HEK293 (cell line): ENCODE results near the gene OPTN.
A peak's percentile ranks its signal among the peaks of the same experiment; 100 is the strongest.

Experiments
- ZNF37A ChIP-seq: fragments of 450-650 bp; IDR thresholded peaks from 2 replicates; pipeline ENCODE4 v1.5.1; 2018; ENCODE audit warnings: missing biosample characterization, missing genetic modification characterization
- ZNF670 ChIP-seq: fragments of 450-650 bp; formaldehyde crosslinking; IDR thresholded peaks from 2 replicates; pipeline ENCODE4 v1.5.1; 2016; ENCODE audit warnings: missing biosample characterization, missing genetic modification characterization, low read depth
- TF ChIP-seq, protein P1 (sequence below): fragments of 450-650 bp; formaldehyde crosslinking; IDR thresholded peaks from 2 replicates; pipeline ENCODE4 v1.5.1; 2016; ENCODE audit warnings: missing biosample characterization, missing genetic modification characterization
- TF ChIP-seq, protein P2 (sequence below): fragments of 450-650 bp; formaldehyde crosslinking; IDR thresholded peaks from 2 replicates; pipeline ENCODE4 v1.5.1; 2016; ENCODE audit warnings: missing biosample characterization, missing genetic modification characterization
- TF ChIP-seq, protein P3 (sequence below): fragments of 450-650 bp; formaldehyde crosslinking; IDR thresholded peaks from 2 replicates; pipeline ENCODE4 v1.5.1; 2016; ENCODE audit warnings: missing biosample characterization, missing genetic modification characterization
- TF ChIP-seq, protein P4 (sequence below): fragments of 450-650 bp; formaldehyde crosslinking; IDR thresholded peaks from 2 replicates; pipeline ENCODE4 v1.5.1; 2016; ENCODE audit warnings: missing biosample characterization, missing genetic modification characterization
- TF ChIP-seq, protein P5 (sequence below): fragments of 450-650 bp; formaldehyde crosslinking; IDR thresholded peaks from 2 replicates; pipeline ENCODE4 v1.5.1; 2016; ENCODE audit warnings: missing biosample characterization, missing genetic modification characterization
- TF ChIP-seq, protein P6 (sequence below): fragments of 450-650 bp; formaldehyde crosslinking; IDR thresholded peaks from 2 replicates; pipeline ENCODE4 v1.5.1; 2016; ENCODE audit warnings: missing biosample characterization, missing genetic modification characterization
- TF ChIP-seq, protein P7 (sequence below): fragments of 450-650 bp; formaldehyde crosslinking; IDR thresholded peaks from 2 replicates; pipeline ENCODE4 v1.5.1; 2016; ENCODE audit warnings: missing biosample characterization, missing genetic modification characterization

DNA sequence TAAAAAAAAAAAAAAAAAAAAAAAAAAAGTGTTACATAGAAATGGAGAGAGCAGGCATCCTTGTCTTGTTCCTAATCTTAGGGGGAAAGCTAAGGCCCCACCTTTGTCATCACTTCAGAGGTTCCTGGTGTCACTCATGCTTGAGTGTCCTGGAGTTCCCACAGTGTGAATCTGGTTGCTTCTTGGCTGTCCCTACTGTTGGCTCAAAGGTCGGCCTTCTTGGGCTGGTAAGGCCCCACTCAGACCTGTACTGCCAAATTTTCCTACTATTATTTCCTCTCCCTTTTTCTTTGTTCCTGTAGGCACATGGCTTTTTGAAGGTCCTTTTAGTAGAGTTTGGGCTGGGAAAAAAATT is 21.5 kb downstream of the OPTN start:
- TF ChIP-seq, protein P1, sequence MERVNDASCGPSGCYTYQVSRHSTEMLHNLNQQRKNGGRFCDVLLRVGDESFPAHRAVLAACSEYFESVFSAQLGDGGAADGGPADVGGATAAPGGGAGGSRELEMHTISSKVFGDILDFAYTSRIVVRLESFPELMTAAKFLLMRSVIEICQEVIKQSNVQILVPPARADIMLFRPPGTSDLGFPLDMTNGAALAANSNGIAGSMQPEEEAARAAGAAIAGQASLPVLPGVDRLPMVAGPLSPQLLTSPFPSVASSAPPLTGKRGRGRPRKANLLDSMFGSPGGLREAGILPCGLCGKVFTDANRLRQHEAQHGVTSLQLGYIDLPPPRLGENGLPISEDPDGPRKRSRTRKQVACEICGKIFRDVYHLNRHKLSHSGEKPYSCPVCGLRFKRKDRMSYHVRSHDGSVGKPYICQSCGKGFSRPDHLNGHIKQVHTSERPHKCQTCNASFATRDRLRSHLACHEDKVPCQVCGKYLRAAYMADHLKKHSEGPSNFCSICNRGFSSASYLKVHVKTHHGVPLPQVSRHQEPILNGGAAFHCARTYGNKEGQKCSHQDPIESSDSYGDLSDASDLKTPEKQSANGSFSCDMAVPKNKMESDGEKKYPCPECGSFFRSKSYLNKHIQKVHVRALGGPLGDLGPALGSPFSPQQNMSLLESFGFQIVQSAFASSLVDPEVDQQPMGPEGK (tag by site-specific recombination): no peak
- TF ChIP-seq, protein P2, sequence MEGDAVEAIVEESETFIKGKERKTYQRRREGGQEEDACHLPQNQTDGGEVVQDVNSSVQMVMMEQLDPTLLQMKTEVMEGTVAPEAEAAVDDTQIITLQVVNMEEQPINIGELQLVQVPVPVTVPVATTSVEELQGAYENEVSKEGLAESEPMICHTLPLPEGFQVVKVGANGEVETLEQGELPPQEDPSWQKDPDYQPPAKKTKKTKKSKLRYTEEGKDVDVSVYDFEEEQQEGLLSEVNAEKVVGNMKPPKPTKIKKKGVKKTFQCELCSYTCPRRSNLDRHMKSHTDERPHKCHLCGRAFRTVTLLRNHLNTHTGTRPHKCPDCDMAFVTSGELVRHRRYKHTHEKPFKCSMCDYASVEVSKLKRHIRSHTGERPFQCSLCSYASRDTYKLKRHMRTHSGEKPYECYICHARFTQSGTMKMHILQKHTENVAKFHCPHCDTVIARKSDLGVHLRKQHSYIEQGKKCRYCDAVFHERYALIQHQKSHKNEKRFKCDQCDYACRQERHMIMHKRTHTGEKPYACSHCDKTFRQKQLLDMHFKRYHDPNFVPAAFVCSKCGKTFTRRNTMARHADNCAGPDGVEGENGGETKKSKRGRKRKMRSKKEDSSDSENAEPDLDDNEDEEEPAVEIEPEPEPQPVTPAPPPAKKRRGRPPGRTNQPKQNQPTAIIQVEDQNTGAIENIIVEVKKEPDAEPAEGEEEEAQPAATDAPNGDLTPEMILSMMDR (tag by site-specific recombination): no peak
- TF ChIP-seq, protein P3, sequence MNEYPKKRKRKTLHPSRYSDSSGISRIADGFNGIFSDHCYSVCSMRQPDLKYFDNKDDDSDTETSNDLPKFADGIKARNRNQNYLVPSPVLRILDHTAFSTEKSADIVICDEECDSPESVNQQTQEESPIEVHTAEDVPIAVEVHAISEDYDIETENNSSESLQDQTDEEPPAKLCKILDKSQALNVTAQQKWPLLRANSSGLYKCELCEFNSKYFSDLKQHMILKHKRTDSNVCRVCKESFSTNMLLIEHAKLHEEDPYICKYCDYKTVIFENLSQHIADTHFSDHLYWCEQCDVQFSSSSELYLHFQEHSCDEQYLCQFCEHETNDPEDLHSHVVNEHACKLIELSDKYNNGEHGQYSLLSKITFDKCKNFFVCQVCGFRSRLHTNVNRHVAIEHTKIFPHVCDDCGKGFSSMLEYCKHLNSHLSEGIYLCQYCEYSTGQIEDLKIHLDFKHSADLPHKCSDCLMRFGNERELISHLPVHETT (tag by site-specific recombination): no peak
- TF ChIP-seq, protein P4, sequence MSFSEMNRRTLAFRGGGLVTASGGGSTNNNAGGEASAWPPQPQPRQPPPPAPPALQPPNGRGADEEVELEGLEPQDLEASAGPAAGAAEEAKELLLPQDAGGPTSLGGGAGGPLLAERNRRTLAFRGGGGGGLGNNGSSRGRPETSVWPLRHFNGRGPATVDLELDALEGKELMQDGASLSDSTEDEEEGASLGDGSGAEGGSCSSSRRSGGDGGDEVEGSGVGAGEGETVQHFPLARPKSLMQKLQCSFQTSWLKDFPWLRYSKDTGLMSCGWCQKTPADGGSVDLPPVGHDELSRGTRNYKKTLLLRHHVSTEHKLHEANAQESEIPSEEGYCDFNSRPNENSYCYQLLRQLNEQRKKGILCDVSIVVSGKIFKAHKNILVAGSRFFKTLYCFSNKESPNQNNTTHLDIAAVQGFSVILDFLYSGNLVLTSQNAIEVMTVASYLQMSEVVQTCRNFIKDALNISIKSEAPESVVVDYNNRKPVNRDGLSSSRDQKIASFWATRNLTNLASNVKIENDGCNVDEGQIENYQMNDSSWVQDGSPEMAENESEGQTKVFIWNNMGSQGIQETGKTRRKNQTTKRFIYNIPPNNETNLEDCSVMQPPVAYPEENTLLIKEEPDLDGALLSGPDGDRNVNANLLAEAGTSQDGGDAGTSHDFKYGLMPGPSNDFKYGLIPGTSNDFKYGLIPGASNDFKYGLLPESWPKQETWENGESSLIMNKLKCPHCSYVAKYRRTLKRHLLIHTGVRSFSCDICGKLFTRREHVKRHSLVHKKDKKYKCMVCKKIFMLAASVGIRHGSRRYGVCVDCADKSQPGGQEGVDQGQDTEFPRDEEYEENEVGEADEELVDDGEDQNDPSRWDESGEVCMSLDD (tag by site-specific recombination): no peak
- TF ChIP-seq, protein P5, sequence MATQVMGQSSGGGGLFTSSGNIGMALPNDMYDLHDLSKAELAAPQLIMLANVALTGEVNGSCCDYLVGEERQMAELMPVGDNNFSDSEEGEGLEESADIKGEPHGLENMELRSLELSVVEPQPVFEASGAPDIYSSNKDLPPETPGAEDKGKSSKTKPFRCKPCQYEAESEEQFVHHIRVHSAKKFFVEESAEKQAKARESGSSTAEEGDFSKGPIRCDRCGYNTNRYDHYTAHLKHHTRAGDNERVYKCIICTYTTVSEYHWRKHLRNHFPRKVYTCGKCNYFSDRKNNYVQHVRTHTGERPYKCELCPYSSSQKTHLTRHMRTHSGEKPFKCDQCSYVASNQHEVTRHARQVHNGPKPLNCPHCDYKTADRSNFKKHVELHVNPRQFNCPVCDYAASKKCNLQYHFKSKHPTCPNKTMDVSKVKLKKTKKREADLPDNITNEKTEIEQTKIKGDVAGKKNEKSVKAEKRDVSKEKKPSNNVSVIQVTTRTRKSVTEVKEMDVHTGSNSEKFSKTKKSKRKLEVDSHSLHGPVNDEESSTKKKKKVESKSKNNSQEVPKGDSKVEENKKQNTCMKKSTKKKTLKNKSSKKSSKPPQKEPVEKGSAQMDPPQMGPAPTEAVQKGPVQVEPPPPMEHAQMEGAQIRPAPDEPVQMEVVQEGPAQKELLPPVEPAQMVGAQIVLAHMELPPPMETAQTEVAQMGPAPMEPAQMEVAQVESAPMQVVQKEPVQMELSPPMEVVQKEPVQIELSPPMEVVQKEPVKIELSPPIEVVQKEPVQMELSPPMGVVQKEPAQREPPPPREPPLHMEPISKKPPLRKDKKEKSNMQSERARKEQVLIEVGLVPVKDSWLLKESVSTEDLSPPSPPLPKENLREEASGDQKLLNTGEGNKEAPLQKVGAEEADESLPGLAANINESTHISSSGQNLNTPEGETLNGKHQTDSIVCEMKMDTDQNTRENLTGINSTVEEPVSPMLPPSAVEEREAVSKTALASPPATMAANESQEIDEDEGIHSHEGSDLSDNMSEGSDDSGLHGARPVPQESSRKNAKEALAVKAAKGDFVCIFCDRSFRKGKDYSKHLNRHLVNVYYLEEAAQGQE (tag by site-specific recombination): no peak
- TF ChIP-seq ZNF37A (tag by site-specific recombination) (no peak), ZNF670 (tag by site-specific recombination) (no peak)
- TF ChIP-seq, protein P6, sequence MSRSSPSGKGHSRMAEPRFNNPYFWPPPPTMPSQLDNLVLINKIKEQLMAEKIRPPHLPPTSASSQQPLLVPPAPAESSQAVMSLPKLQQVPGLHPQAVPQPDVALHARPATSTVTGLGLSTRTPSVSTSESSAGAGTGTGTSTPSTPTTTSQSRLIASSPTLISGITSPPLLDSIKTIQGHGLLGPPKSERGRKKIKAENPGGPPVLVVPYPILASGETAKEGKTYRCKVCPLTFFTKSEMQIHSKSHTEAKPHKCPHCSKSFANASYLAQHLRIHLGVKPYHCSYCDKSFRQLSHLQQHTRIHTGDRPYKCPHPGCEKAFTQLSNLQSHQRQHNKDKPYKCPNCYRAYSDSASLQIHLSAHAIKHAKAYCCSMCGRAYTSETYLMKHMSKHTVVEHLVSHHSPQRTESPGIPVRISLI: 0 out of 2 replicates have a peak, but pooled peaks have one; percentile 19
- TF ChIP-seq, protein P7, sequence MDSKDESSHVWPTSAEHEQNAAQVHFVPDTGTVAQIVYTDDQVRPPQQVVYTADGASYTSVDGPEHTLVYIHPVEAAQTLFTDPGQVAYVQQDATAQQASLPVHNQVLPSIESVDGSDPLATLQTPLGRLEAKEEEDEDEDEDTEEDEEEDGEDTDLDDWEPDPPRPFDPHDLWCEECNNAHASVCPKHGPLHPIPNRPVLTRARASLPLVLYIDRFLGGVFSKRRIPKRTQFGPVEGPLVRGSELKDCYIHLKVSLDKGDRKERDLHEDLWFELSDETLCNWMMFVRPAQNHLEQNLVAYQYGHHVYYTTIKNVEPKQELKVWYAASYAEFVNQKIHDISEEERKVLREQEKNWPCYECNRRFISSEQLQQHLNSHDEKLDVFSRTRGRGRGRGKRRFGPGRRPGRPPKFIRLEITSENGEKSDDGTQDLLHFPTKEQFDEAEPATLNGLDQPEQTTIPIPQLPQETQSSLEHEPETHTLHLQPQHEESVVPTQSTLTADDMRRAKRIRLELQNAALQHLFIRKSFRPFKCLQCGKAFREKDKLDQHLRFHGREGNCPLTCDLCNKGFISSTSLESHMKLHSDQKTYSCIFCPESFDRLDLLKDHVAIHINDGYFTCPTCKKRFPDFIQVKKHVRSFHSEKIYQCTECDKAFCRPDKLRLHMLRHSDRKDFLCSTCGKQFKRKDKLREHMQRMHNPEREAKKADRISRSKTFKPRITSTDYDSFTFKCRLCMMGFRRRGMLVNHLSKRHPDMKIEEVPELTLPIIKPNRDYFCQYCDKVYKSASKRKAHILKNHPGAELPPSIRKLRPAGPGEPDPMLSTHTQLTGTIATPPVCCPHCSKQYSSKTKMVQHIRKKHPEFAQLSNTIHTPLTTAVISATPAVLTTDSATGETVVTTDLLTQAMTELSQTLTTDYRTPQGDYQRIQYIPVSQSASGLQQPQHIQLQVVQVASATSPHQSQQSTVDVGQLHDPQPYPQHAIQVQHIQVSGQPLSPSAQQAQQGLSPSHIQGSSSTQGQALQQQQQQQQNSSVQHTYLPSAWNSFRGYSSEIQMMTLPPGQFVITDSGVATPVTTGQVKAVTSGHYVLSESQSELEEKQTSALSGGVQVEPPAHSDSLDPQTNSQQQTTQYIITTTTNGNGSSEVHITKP (tag by site-specific recombination): no peak
